ENCODE data around the gene SIRT6.
"Not testable (repeated sequence)": the region's sequence is repeated elsewhere in the genome, so short reads cannot be mapped to it uniquely, and the experiment has no call there.

DNA sequence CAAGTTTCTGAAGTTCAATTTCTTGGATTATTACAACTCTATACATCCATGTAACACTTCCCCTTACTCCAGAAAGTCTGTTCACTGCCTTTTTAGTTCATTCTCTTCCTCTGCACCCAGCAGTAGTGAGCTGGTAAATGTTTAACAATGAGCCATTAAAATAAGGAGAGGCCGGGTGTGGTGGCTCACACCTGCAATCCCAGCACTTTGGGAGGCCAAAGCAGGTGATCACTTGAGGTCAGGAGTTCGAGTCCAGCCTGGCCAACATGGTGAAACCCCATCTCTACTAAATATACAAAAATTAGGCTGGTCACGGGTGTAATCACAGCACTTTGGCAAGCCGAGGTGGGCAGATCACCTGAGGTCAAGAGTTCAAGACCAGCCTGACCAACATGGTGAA lies 55.0 kb downstream of the SIRT6 start:
- TF ChIP-seq, protein P1, sequence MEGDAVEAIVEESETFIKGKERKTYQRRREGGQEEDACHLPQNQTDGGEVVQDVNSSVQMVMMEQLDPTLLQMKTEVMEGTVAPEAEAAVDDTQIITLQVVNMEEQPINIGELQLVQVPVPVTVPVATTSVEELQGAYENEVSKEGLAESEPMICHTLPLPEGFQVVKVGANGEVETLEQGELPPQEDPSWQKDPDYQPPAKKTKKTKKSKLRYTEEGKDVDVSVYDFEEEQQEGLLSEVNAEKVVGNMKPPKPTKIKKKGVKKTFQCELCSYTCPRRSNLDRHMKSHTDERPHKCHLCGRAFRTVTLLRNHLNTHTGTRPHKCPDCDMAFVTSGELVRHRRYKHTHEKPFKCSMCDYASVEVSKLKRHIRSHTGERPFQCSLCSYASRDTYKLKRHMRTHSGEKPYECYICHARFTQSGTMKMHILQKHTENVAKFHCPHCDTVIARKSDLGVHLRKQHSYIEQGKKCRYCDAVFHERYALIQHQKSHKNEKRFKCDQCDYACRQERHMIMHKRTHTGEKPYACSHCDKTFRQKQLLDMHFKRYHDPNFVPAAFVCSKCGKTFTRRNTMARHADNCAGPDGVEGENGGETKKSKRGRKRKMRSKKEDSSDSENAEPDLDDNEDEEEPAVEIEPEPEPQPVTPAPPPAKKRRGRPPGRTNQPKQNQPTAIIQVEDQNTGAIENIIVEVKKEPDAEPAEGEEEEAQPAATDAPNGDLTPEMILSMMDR (IDR thresholded peaks at IDR 0.05): not testable (repeated sequence)
- TF ChIP-seq EP300, POLR2A, POLR2AphosphoS5 (IDR thresholded peaks at IDR 0.05): not testable (repeated sequence)

Data from upper lobe of left lung (tissue), 4 donors.